GM18511 (cell line): ENCODE data around the gene SEMA4D.

Experiments used
- ATAC-seq: cut with Tn5 transposase; IDR thresholded peaks from one replicate; pipeline ENCODE4 v1.9.1; 2021; ENCODE audit warnings: mild to moderate bottlenecking, moderate library complexity; ENCODE audit not compliant: unreplicated experiment

SEMA4D gene

GRCh38 chr9:89529243-89530035 lies 31.5 kb upstream of the SEMA4D start:
- no peak for ATAC-seq

GRCh38 chr9:89528540-89528939 lies 30.6 kb upstream of the SEMA4D start:
- ATAC-seq, result no peak

DNA sequence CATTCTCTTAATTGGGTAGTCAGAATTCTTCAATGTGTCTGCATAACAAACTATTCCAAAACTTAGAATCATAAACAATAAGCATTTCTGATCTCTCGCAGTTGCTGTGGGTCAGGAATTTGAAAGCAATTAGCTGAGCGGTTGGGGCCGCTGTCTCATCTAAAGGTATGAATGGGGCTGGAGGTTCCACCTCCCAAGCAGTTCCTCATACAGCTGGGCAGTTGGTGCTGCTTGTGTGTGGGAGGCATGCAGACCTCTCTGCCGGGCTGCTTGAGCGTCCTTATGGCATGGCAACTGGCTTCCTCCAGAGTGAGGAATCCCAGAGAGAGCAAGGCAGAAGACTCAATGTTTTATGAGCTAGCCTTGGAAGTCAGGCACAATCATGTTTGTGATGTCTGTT lies 30.2 kb upstream of the SEMA4D start:
- ATAC-seq, result no peak

DNA sequence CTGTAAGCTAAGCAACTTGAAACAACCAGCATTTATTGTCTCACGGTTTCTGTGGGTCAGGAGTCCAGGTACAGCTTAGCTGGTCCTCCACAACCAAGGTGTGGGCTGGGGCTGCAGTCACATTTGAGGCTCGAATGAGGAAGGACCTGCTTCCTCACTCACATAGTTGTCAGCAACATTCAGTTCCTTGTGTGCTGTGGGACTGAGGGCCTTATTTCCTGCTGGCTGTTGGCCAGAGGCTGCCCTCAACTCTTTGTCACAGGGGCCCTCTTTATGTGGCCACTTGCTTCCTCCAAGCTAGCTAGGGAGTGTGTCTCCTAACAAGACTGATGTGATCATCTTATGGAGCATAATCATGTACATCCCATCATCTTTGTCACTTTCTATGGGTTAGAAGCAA lies 29.2 kb upstream of the SEMA4D start:
- ATAC-seq, result no peak

GRCh38 chr9:89526667-89527066 lies 28.8 kb upstream of the SEMA4D start:
- no peak for ATAC-seq

- no peak for ATAC-seq
Measured at GRCh38 chr9:89525446-89526374, 27.8 kb upstream of the SEMA4D start.

DNA sequence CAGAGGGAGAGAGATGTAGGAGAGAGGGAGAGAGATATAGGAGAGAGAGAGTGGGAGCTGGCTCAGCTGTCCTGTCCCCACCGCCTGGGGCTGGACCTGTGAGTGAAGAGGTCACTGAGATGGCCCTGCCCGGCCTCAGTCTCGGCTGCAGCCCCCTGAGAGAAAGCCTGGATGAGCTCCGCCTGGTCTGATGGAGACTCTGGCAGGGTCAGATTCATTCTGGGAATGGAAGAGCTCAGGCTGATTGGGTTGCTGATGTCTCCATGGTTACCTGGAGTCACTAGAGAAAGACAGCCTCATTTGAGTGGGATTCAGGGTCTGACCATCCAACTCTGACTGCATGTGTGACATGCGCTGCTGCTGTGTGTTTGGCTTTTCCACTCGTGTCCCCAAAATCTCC lies 27.1 kb upstream of the SEMA4D start:
- ATAC-seq, result no peak

GRCh38 chr9:89523948-89524347 lies 26.0 kb upstream of the SEMA4D start:
- no peak for ATAC-seq

- ATAC-seq, result peak; percentile 18
Measured at GRCh38 chr9:89522959-89523285, 25.0 kb upstream of the SEMA4D start.

- ATAC-seq, result peak; percentile 92
Measured at GRCh38 chr9:89522261-89522958, 24.5 kb upstream of the SEMA4D start.

- ATAC-seq, result no peak
Measured at GRCh38 chr9:89519366-89519805, 21.5 kb upstream of the SEMA4D start.

- ATAC-seq, result no peak
Measured at GRCh38 chr9:89518466-89519365, 20.8 kb upstream of the SEMA4D start.

DNA sequence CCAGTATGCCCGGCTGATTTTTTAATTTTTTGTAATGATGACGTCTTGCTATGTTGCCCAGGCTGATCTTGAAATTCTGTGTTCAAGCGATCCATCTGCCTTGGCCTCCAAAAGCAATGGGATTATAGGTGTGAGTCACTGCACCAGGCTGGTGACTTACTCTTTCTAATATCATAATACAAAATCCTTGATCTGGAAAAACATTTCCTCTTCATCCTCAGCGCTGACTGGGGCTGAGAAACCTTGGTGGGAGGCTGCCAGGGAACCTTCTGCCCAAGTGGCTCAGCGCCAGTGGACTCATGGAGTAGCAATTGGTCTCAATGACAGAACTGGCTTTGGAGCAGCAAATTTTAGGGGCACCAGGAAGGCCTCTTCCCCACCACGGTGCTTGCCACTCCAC lies 17.5 kb upstream of the SEMA4D start:
- no peak for ATAC-seq

DNA sequence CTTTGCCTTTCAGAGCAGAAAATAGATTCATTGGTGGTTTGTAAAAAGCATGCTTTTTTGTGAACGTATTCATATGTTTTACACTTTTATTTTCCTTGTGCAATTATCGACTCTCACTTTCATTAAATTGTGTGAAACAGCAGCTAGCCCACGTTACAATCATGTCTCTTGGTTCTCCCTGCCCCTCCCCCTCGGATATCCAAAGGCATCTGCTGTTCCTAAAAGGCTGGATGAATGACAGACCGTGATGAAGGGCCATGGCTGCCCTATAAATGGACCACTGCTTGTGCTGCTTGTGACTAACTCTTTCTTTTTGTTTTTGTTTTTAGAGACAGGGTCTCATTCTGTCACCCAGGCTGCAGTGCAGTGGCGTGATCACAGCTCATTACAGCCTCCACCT lies 17.0 kb upstream of the SEMA4D start:
- no peak for ATAC-seq

- no peak for ATAC-seq
Measured at GRCh38 chr9:89514337-89514736, 16.4 kb upstream of the SEMA4D start.

DNA sequence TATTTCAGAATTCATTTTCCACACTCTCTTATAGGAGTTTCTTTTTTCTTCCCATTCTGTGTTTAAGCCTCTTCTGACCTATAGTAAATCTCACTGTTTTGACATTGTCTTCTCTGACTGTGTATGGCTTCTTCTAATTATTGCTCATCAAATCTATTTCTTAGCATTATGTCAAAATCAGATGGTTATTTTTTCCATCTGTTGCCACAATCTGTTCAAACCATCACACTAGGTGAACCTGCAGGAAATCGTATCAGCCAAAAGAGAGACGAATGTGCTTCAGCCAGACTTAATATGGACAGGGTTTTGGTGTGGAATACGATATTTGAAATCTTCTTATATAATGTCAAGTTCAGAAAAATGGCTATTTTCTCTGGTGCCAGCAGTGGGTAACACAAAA lies 15.9 kb upstream of the SEMA4D start:
- no peak for ATAC-seq

DNA sequence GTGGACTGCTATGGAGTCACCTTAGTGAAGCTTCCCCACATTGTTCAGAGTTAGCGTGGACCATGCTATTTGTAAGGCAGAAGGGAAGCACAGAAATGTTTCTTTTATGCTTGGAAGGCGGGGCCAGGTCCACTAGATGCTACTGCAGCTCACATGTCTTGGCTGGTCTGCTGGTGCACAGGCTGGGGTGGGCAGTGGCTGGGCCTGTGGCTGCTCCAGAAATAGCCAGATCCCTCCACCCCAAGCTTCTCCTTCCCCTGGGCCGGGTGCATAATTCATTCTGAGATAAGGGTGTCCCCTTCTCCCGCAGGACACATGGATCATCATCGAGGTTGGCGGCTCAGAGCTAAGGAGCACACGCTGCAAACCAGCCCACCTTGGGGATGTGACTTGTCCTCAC lies 14.5 kb upstream of the SEMA4D start:
- ATAC-seq, result no peak

DNA sequence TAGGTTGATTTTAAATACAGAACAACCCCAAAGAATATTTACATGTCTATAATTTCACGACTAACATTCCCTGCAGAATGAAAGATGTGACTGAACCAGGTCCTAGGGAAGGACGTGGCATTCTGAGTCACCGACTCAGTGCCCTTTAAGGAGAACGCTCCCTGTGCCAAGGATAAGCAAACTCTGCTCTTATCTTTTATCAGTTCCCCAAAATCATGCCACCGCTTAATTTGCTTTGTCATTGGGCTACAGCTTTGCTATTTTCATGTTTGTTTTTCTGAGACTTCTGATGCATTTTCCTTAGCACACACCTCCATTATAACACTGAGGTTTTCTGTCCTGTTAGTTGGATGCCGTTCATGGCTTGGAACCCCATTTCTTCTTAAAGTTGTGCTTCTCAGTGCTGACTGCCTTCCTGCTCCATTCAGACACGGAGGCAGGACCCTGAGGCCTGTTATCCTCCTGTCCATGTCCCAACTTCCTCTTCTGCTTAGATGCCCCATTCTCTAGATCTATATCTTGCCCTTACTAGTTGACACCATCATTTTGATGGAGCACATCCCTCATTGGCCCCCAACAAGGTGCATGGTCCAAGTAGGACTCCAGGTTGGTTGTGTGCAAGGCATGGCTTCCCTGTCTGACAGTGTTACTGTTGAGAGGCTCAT lies 11.2 kb upstream of the SEMA4D start:
- ATAC-seq, result no peak

- ATAC-seq, result no peak
Measured at GRCh38 chr9:89505911-89506310, 8.0 kb upstream of the SEMA4D start.

DNA sequence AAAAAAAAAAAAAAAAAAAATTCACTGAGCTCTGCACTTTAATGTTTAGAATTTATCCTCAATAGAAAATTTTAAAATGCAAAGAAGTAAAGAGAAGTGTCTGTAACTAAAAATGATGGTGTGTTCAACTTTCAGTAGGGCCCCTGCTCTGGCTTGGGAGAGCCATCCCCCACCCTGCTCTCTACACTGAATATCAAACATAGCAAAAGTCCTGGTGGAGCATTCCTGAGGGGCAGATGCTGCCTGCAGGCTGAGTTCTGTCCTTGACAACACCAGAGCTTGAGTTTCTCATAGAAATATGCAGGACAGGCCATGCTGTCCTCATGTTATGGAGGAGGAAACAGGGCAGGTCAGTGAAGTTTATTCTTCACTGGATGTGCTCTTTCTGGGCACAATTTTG lies 7.1 kb upstream of the SEMA4D start:
- ATAC-seq, result no peak
